ENCODE results near the gene STARD3NL.
A peak's percentile ranks its signal among the peaks of the same experiment; 100 is the strongest.
"Not testable (repeated sequence)": the region's sequence is repeated elsewhere in the genome, so short reads cannot be mapped to it uniquely, and the experiment has no call there.

STARD3NL gene, protein sequence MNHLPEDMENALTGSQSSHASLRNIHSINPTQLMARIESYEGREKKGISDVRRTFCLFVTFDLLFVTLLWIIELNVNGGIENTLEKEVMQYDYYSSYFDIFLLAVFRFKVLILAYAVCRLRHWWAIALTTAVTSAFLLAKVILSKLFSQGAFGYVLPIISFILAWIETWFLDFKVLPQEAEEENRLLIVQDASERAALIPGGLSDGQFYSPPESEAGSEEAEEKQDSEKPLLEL

DNA sequence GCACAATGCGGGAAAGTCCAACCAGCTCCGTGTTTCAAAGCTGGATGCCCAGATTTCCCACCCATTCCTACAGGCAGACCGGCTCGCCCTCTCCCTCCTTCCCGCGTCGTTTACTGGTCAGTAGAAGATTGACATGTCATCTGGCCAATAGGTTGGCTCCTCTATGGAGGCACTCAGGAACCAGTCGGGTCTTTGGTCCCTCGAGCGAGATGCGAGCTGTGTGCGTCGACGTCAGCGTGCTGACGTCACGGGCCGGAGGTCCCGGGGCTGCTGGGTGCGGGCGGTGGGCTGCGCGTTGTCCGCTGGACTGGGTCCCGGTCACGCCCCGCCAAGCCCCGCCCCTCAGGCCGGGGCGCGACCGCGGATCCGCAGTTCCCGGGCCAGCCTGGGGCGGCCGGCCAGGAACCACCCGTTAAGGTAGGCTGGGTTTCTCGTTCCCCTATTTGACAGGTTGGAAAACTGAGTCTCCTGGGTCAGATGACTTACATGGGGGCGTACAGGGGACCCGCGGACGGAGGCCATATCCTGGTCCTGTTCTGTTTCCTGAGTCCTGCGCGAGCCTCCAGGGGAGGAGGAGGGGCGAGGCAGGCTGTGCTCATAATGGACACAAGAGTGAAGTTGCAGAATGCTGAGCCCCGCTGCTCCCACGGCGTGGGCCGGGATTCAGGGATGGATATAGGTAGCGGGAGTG lies at the start of gene STARD3NL:
Gene STARD3NL, plus strand, starts transcription at position 242 of the 691 bp plus-strand sequence. CDS start 29,260 bp downstream, outside the sequence.
- peak; percentile 100 for DNase-seq

DNA sequence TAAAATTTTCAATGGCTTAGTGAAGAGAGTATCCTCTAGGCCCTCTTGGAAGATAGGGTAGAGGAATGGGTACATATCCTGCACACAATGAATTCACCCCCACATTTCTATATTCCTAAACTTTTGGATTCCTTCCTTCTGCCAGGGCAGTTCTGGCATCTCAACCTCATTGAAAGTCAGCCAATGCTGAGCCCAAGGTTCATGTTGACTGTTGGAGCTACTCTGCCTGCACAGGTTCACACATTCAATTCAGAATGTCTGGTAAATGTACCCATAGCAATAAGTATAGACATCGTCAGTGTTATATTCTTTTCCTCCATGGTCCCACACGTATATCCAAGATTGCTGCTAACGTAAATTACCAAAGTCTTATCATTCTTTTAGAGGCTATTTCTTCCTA lies 48.9 kb upstream of the STARD3NL start:
- DNase-seq: no peak

DNA sequence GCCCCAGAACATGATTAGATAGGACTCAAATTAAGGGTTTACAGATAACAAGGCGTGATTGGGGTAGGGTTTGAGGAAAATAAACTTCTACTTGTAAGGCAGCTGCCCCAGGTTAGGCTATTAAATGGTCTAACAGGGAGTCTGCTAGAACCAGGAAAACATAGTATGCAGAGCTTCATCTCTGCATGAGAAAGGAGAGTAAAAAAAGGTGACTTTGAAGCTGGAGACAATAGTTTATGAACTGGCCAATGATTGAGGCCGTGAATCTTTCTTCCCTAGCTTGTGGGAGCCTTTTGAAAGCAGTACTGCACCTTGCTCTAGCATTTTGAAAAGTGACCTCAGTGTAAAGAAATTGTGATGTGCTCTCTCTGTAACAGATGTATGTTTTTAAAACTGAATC lies 48.5 kb upstream of the STARD3NL start:
- DNase-seq: no peak

DNA sequence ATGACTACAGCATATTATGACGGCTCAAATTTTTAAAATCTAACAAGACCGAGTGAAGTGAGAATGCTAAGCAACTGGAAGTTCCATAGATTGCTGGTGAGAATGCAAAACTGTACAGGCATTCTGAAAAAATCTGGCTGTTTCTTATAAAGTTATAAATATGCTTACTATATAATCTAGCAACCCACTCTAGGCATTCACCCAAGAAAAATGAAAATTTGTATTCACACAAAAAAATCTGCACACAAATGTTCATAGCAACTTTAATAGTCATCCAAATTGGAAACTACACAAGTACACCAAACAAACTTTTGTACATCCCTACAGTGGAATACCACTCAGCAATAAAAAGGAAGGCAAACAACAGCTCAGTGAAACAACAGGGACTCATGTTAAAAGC lies 39.9 kb upstream of the STARD3NL start:
- DNase-seq: no peak

DNA sequence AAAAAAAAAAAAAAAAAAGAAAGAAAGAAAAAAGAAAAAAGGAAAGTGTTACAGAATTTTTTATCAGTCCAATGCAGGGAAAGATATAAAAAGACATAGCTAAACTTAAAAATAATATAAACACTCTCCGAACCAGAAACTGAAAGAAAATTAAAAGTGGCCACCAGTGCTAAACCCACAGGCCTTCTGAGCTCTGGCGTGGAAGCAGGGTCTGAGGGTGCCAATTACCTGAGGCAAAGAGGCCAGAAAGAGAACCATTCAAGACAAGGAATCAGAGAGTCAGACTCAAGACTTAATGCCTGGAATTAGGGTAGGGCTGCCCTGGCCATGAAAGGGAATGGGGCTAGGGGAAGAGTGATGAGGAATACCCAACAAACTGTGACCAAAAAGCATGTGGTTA lies 36.9 kb upstream of the STARD3NL start:
- no peak for DNase-seq

DNA sequence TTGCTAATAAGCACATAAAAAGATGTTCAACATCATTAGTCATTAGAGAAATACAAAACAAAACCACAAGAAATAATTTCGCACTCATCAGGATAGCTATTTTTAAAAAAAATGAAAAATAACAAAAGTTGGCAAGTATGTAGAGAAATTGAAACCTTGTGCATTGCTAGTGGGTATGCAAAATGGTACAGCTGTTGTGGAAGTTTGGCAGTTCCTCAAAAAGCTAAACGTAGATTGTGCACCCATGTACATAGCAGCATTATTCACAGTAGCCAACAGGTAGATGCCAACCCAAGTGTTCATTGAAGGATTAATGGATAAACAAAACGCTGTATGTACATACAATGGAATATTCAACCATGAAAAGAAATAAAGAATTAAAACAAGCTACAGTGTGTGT lies 35.3 kb upstream of the STARD3NL start:
- DNase-seq: no peak

DNA sequence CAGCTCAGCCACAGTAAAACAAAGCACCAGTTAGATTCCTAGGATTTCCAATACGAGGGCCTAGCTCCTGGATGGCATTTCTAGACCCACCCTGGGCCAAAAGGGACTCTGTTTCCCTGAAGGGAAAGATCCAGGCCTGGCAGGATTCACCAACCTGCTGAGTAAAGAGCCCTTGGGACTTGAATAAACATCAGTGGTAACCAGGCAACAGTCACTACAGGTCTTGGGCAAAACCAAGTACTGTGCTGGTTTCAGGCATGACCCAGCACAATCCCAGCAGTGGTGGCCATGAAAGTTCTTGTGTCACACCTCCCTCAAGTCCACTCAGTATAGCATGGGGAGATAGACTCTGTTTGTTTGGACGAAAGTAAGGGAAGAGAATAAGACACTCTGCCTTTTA lies 31.0 kb upstream of the STARD3NL start:
- no peak for DNase-seq

DNA sequence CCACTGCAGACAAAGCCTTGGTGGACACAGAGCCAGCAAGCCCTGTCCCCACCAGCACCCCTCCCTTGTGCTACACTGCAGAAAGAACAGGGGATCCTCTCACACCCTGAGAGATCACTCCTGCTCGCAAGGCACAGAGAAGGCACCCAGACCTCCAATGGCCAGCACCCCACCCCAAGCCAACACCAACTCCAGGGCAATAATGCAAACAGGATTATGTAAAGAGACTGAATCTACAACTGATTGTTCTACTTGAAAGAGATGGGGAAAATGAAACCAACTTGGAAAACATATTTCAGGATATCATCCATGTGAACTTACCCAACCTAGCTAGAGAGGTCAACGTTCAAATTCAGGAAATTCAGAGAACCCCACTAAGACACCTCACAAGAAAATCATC lies 26.5 kb upstream of the STARD3NL start:
- no peak for DNase-seq

DNA sequence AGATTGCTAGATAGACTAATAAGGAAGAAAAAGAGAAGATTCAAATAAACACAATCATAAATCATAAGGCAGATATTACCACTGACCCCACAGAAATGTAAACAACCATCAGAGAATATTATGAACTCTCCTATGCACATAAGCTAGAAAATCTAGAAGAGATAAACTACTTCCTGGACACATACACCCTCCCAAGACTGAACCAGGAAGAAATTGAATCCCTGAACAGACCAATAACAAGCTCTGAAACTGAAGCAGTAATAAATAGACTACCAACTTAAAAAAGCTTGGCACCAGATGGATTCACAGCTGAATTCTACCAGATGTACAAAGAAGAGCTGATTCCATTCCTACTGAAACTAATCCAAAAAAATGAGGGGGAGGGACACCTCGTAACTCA lies 24.5 kb upstream of the STARD3NL start:
- DNase-seq: no peak

DNA sequence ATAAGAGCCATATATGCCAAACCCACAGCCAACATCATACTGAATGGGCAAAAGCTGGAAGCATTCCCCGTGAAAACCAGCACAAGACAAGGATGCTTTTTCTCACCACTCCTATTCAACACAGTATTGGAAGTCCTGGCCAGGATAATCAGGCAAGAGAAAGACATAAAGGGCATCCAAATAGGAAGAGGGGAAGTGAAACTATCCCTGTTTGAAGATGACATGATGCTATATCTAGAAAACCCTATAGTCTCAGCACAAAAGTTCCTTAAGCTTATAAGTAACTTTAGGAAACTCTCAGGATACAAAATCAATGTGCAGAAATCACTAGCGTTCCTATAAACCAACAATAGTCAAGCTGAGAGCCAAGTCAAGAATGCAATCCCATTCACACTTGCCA lies 23.8 kb upstream of the STARD3NL start:
- DNase-seq: no peak

DNA sequence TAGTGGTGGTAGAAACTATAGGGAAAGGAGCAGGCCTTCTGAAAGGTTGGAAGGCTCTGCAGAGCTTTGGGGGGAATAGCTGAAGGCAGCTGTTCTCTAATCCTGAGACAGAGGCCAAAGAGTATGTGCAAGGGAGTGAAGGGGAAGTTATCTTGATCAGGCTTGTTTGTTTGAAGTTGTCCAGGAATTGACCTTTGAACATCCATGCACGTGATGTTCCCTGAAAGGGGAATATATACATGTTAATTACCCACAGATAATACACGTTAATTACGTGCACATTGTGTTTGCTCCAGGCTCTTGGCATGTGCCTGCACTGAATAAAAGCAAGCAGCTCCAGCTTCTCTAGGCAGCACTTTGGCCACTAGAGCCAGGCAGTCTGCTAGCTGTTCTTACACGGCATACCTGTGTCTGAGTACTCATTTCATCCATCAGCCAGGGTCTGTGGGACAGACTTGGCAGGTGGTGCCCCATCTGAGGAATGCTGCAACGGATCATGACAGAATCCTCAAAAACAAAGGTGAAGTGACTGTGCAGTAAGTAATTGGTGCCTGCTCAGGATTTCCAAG lies 18.0 kb upstream of the STARD3NL start:
- DNase-seq: no peak

DNA sequence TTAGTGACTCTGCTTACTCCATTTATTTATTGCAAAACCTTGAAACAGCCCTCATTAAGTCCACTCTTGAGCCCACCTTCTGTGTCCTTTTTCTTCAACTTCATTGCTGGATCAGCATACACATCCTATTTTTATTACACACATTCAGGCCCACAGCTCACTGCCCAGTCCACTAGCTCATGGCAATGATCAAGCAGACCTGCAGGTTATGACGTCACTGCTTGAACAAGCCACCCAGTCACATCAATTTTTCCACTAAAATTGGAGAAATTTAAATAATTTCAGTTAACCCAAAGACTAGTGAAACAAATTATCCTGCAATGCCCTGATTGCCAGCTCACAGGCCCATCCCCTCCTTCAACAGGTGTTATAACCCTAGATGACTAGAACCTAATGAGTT lies 16.0 kb upstream of the STARD3NL start:
- no peak for DNase-seq

DNA sequence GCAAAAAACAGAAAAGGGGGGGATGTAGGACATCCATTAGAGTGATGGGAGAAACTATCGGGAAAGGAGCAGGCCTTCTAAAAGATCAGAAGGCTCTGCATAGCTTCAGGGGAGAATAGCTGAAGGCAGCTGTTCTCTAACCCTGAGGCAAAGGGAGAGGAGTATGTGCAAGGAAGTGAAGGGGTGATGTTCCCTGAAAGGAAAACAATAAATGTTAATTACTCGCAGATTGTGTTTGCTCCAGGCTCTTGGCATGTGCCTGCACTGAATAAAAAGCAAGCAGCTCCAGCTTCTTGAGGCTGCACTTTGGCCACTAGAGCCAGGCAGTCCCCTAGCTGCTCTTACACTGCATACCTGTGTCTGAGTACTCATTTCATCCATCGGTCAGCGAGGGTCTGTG lies 14.4 kb upstream of the STARD3NL start:
- DNase-seq: no peak

DNA sequence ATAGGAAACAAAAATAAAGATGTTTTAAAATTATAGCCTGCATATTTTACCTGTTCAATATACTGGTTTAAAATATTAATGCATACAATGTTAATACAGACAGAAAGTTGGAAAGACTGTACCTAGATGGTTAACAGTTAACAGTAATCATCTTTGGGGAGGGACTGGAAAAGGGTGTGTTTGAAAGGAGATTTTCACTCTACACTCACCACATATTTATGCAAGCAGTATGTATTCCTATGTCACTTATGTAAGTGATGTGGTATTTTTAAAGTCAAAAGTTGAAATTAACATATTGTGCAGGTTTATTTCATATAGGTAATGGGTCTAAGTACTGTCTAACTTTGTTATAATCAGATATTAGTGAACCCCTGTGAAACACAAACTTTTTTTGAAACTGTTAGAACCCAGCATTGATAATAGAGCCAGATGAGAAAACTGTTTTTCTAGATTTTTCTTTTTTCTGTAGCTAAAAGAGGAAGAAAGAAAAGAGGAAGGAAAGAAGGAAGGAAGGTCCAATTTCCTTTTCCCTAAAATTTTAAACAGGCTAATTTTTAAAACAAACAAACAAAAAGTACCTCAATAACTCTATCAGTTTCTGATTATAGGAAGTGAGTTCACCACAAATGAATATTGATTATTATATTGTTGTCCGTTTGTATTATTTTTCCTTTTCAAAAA lies 9.0 kb upstream of the STARD3NL start:
- DNase-seq: no peak

DNA sequence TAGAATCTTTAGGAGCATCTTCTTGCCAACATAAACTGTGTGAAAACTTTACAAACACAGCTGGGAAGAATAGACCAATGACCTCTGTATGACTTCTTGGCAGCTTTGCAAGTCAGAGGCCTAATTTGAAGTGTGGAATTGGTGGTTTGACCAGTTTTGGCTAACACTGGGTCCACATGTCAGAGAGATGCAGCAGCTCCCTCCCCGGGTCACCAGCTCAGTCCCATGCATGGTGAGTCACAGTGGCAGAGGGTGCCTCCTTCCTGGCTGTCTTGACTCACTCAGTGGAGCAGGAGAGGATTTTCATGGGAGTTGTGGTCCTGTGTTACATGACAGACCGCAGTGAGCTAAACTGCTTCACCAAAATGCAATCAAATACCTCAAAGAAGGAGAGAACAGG lies 8.2 kb upstream of the STARD3NL start:
- DNase-seq: no peak

DNA sequence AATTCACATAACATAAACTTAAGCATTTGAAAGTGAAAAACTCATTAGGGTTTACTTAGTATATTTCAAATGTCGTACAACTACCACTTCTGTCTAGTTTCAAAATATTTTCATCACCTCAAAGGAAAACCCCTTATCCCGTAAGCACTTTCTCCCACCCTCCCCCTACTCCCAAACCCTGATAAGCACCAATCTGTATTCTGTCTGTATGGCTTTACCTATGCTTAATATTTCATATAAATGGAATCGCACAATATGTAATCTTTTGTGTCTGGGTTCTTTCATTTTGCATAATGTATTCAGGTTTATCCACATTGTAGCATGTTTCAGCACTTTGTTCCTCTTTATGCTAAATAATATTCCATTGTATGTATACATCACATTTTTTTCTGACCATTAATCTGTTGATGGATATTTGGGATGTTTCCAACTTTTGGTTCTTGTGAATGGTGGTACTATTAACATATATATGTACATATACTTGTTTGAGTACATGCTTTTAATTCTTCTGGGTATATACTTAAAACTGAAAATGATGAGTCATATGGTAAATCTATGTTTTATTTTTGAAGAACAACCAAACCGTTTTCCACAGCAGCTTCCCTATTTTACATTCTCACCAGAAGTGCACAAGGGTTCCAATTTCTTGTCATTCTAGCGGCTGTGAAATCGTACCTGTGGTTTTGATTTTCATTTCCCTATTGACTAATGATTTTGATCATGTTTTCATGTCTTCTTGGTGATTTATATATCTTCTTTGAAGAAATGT lies 6.2 kb upstream of the STARD3NL start:
- no peak for DNase-seq

DNA sequence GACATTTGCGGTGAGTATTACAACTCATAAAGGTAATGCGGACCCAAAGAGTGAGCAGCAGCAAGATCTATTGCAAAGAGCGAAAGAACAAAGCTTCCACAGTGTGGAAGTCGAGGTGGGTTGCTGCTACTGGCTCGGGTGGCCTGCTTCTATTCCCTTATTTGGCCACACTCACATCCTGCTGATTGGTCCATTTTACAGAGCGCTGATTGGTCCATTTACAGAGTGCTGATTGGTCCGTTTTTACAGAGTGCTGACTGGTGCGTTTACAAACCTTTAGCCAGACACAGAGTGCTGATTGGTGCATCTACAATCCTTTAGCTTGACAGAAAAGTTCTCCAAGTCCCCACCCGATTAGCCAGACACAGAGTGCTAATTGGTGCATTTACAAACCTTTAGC lies 2.5 kb upstream of the STARD3NL start:
- DNase-seq: not testable (repeated sequence)

DNA sequence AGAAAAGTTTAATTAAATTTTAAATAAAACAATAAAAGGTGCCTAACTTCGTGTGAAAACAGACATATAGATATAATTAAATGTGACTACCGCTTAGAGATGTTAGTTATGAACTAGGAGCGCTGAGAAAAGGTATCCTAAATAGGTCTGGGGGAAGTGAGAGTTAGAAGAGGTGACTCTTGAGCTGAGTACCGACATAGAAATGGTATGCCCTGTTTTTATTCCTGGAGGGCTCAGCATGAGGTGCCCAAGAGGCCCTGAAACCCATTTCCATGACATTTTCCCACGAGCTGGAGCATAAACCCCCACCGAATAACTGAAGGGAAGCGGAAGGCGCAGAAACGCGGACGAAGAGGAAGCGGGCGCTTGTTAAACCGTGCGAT lies 433 bp upstream of the STARD3NL start:
- DNase-seq: no peak

DNA sequence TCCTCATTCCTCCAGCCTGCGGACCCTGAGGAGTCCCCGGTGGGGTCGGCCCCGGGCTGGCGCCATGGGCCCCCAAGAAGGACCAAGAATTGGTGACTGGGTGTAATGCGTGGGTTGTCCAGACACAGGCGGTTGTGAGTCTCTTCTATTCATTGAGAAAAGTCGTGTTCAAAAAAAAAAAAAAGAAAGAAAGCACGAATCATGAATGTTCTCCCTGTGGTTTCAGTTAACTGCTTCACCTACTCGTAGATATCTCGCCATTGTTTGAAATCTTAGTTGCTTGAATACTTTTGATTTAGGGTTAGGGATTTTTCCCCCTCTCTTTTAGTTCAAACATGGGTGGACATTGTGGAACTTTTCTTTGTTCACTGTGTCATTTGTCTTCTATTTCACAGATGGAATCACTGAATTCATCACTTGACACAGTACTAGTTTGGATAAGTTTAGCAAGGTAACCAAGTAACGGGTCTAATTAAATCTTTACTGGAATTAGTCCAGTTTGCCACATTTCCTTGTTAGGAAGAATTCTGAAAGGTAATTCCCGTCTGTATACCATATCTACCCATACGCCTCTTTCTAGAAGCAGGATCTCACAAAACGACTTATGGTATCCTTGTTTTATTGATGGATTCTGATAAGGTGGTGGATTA lies 775 bp downstream of the STARD3NL start:
- DNase-seq: no peak

DNA sequence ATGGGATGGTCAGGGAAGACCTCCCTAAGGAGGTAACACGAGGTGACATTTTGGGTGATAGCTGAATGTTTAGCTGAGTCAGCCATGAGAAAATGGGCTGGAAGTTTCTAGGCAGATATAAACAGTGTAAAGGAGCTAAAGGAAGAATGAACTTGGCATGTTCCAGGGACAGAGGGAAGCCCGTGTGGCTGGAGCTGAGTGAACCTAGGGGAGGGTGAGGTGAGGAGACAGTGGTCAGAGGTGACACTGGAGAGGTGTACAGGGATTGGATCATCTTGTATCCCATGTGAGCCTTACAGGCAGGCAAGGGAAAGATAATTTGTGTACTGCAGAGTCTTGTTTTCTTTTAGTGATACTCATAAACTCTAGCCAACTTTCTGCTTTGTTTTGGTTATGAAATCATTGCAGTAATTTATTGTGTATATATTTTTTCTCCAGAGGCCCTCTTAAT lies 1.8 kb downstream of the STARD3NL start:
- DNase-seq: no peak

DNA sequence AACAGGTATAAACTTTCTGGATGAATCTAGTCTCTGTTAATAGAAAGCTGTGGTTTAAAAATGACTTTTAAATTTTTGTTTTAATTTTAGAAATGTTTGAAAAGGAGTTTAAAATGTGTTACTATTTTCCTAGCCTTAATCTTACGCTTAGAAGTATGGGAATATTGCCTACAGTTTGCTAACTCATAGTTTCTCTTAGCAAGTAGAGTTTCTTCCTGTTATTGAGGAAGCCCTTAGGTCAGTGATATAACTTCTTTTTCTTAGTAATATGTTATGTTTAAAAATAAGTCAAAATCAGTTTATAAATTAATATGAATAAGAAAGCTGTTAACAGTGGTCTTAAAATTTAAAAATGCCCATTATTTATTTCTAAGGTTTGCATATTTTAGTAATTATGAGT lies 3.1 kb downstream of the STARD3NL start:
- DNase-seq: no peak

DNA sequence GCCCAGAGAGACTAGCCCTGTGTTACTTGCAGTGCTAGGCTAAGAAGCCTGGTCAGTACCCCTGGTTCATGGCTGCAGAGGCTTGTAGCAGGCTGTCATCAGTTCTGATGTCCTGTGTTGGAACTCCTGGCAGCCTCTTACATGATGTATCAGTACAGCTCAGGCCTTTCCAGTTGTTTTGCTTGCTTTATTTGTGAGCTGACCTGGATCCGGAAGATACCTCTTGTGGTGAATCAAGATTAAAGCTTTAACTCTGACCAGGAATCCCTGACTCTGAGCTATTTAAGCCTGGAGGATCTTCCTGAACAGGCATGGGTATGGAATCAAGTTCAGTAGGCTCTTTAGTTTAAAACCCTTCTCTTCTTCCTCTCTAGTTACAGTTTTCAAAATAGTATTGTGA lies 4.4 kb downstream of the STARD3NL start:
- DNase-seq: no peak
